Cardiac muscle cell (in vitro differentiated cells and primary cell): ENCODE measurements around the gene DGKD. TPM values are rescaled to one million over a fixed set of nuclear protein-coding genes. Genes with fewer than 3 reads are reported as not detected.

Experiments used
- DNase-seq, 2 donors: peaks; one replicate each; pipeline versions ENCODE4 v3.0.0 to v3.0.0-alpha.2; 2010 to 2017; ENCODE audit warnings: low read depth in 1 of 2, low spot score in 1 of 2
- H3K27ac ChIP-seq: fragments of 200-600 bp; sonication (generic); 2 replicates; pipeline ENCODE4 v1.5.1; 2016
- H3K27me3 ChIP-seq: fragments of 200-600 bp; sonication (generic); 2 replicates; pipeline ENCODE4 v1.6.0; 2016; ENCODE audit warnings: control low read depth
- H3K36me3 ChIP-seq: fragments of 200-600 bp; sonication (generic); 2 replicates; pipeline ENCODE4 v1.5.1; 2016; ENCODE audit warnings: control low read depth
- H3K4me1 ChIP-seq: fragments of 200-600 bp; sonication (generic); 2 replicates; pipeline ENCODE4 v1.8.1; 2017; ENCODE audit warnings: low read depth, mild to moderate bottlenecking, mixed run types
- H3K4me3 ChIP-seq: fragments of 200-600 bp; sonication (generic); 2 replicates; pipeline ENCODE4 v1.5.1; 2016; ENCODE audit warnings: mild to moderate bottlenecking
- H3K9me3 ChIP-seq: fragments of 200-600 bp; sonication (generic); 2 replicates; pipeline ENCODE4 v1.5.1; 2017; ENCODE audit warnings: low read depth, mild to moderate bottlenecking, control low read depth
- polyA plus RNA-seq: library from polyadenylated mRNA; unstranded; fragments of >200 nt; fragmentation: Nextera tagmentation; extraction: Ambion mirVana; gene quantifications from 2 replicates; pipeline ENCODE4 v1.2.1, GENCODE V29; 2016
- total RNA-seq: library from RNA; depleted of rRNA; stranded (reverse); fragments of >200 nt; gene quantifications from 2 replicates; pipeline ENCODE4 v1.2.3, GENCODE V29; 2016
- TF ChIP-seq, protein P1 (sequence below): IDR thresholded peaks from 2 replicates; pipeline ENCODE4 v1.5.1; 2012; ENCODE audit warnings: low read depth, mild to moderate bottlenecking, low read length

The DGKD gene
- total and polyA plus RNA-seq, 2 experiments from 2014 or later = 21.0 to 40.0 TPM

- H3K36me3 ChIP-seq = no peaks in the 10 kb centered on the region
- H3K9me3 ChIP-seq = no peaks in the 10 kb centered on the region
- no peak overlapping the region for H3K4me3 ChIP-seq
- TF ChIP-seq, protein P1, sequence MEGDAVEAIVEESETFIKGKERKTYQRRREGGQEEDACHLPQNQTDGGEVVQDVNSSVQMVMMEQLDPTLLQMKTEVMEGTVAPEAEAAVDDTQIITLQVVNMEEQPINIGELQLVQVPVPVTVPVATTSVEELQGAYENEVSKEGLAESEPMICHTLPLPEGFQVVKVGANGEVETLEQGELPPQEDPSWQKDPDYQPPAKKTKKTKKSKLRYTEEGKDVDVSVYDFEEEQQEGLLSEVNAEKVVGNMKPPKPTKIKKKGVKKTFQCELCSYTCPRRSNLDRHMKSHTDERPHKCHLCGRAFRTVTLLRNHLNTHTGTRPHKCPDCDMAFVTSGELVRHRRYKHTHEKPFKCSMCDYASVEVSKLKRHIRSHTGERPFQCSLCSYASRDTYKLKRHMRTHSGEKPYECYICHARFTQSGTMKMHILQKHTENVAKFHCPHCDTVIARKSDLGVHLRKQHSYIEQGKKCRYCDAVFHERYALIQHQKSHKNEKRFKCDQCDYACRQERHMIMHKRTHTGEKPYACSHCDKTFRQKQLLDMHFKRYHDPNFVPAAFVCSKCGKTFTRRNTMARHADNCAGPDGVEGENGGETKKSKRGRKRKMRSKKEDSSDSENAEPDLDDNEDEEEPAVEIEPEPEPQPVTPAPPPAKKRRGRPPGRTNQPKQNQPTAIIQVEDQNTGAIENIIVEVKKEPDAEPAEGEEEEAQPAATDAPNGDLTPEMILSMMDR = no peak
- H3K4me1 ChIP-seq = no peaks in the 10 kb centered on the region
- H3K27me3 ChIP-seq = no peaks in the 10 kb centered on the region
- DNase-seq = no peak
- no peak overlapping the region for H3K27ac ChIP-seq
These were observed 143.4 kb downstream of the DGKD start for GRCh38 chr2:233497692-233498091.

DNA sequence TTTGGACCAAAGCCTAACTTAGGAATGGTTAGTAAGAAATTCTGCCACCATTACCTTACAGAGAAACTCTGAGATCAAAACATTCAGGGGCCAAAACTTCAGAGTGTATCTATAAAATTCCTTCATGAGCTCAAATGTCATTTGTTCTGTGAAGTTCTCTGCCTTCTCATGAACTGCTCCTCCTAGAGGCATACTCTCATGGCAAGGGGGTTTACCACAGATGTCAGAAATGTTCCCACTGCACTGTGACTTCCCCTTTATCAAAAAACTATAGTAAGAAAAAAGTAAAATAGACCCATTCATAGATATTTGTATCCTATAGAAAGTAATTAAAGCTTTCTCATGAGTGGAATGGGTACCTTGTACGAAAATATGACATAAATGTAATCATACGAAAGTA, 143.8 kb downstream of the DGKD start:
- Histone ChIP-seq H3K9me3 (no peaks in the 10 kb centered on the region), H3K27ac (no peak overlapping the region), H3K36me3 (no peaks in the 10 kb centered on the region), H3K27me3 (no peaks in the 10 kb centered on the region), H3K4me3 (no peak overlapping the region), H3K4me1 (no peaks in the 10 kb centered on the region)
- TF ChIP-seq, protein P1 = no peak
- DNase-seq = no peak

- H3K27ac ChIP-seq = no peak overlapping the region
- no peaks in the 10 kb centered on the region for H3K4me1 ChIP-seq
- no peaks in the 10 kb centered on the region for H3K27me3 ChIP-seq
- no peaks in the 10 kb centered on the region for H3K9me3 ChIP-seq
- no peak overlapping the region for H3K4me3 ChIP-seq
- H3K36me3 ChIP-seq = no peaks in the 10 kb centered on the region
- TF ChIP-seq, protein P1 = no peak
- no peak for DNase-seq
These were observed 145.6 kb downstream of the DGKD start for GRCh38 chr2:233499928-233500327.

DNA sequence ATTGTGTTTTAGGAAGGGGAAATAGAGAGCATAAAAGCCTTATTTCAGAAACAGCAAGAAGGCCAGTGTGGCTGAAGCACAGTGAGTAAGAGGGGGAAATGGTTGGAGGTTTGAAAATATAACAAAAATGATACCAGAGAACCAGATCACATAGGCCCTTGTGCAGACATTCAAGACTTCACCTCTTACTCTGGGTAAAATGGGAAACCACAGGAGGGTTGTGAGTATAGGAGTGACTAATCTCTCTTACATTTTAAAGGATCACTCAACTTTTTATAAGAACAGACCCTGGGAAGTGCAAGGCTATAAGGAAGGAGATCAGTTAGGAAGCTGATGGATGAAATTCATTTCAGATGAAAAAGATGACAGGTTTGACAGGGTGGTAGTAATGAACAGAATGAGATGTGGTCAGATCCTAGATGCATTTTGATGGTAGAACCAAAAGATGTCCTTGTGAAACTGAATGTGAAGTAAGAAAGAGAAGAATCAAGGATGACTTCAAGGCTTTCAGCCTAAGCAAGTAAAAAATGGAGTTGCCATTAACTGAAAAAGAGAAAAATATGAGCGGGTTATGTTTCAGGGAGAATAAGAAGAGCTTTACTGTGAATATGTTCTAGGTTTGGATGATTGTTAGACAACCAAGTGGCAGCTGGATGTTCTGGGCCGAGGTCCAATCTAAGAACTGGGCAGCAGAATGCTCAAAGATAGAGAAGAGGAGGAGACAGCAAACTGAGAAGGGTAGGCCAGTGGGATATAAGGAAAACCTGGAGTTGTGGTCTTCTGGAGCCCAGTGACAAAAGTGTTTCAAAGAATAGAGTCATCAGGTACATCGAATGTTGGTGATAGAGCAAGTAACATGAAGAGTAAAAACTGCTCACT, 147.1 kb downstream of the DGKD start:
- H3K9me3 ChIP-seq = no peaks in the 10 kb centered on the region
- TF ChIP-seq, protein P1 = no peak
- H3K4me3 ChIP-seq = no peak overlapping the region
- H3K4me1 ChIP-seq = no peaks in the 10 kb centered on the region
- H3K36me3 ChIP-seq = no peaks in the 10 kb centered on the region
- peak in 1 of 2 donors; percentile 35 for DNase-seq
- no peaks in the 10 kb centered on the region for H3K27me3 ChIP-seq
- no peak overlapping the region for H3K27ac ChIP-seq

DNA sequence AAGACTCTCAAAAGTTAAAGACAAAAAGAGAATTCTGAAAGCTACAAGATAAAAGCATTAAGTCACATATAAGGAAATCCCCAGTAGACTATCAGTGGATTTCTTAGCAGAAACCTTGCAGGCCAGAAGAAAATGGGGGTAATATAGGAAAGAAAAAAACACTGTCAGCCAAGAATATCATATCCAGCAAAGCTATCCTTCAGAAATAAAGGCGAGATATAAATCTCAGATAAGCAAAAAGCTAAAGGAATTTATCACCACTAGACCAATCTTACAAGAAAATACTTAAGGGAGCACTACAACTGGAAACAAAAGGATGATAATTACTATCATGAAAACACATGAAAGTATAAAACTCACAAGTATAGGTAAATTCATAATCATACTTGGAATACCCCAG, 149.2 kb downstream of the DGKD start:
- Histone ChIP-seq H3K9me3 (no peaks in the 10 kb centered on the region), H3K4me3 (no peak overlapping the region), H3K27me3 (no peaks in the 10 kb centered on the region), H3K4me1 (no peaks in the 10 kb centered on the region), H3K27ac (no peak overlapping the region), H3K36me3 (peaks cover 2% of the 10 kb centered on the region)
- no peak for DNase-seq
- TF ChIP-seq, protein P1 = no peak
